Activated CD4-positive, CD25-positive, alpha-beta regulatory T cell treated with anti-CD3 and anti-CD28 coated beads, Interleukin-2, amount 50 U/mL, for 24 hours (primary cell): ENCODE data around the gene RPS8.
"Not testable (repeated sequence)": the region's sequence is repeated elsewhere in the genome, so short reads cannot be mapped to it uniquely, and the experiment has no call there.

ENCODE experiments used
- ATAC-seq, 2 donors: fragments of 150-1000 bp; cut with Tn5 transposase; one replicate each; pipeline ENCODE4 v1.10.0; 2021; ENCODE audit warnings: mild to moderate bottlenecking in 1 of 2, moderate library complexity in 1 of 2

The RPS8 gene

GRCh38 chr1:44783697-44784093, 8.4 kb downstream of the RPS8 start:
- no peak for ATAC-seq

- peak; percentile 34 for ATAC-seq
These were observed 9.0 kb downstream of the RPS8 start for GRCh38 chr1:44784094-44785028.

DNA sequence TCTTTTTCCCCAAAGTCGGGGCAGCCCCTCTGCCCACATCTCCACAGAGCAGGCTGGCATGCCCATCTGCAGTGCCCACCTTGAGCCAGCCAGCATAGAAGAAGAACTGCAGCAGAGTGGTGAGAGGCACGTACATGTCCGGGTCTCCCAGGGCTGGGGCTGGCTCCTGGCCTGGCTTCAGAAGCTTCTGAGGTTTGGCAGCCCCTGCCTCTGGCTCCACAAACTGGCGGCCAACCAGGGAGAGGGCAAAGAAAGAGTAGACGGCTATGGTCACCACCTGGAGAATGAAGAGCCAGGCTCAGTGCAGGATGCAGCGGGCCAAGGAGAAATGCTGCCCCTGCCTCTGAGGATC, 9.7 kb downstream of the RPS8 start:
- ATAC-seq, result no peak

DNA sequence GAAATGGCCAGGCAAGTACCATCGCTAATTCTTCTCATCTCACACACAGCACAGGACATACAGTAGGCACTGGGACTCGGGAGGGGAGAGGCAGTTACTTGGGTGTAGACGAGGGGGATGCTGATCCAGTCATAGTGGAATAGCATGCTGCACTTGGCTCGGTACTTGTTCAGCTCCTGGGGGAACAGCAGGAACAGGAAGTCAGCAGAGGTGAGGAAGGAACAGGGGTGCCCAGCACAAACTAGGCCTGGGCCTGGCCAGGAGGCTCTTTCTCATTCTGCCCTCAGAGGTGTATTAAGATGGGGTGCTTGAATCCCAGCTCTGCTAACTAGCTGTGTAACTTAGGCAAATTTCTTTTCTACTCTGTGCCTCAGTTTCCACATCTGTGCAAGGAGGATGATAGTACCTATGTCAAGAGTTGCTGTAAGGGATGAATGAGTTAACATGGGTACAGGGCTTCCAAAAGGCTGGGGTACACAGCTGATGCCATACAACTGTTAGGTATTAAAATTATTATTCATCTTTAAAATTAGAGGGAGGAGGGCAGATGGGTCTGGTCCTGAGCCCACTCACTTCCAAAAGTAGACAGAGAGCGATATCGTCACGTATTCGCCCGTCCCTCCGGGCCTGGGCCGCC, 10.3 kb downstream of the RPS8 start:
- ATAC-seq, result no peak

GRCh38 chr1:44786138-44786840, 10.9 kb downstream of the RPS8 start:
- ATAC-seq, result peak; percentile 60 to 62

DNA sequence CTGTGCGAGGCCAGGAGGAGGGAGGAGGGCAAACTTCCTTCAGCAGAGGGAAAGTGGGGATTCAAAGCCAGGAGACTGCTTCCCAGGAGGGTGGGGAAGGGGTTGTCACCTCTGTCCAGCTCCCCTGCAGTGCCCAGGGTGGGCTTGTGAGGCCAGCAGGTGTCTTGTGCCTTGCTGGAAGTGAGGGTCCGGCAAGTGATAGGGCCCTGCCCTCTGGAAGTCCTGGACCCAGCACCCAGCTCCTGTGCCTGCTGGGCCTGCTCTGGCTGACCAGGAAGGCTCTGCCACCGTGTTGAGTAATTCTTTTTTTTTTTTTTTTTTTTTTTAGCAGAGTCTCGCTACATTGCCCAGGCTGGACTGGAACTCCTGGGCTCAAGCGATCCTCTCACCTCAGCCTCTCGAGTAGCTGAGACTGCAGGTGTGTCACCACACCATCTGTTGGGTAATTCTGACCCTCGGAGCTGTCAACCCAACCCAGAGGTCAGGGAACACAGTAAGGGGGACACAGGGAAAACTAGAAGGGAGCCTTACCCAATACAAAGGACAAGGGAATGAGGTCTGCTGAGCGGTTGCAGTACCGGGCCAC, 11.6 kb downstream of the RPS8 start:
- ATAC-seq, result no peak

- no peak for ATAC-seq
These were observed 12.2 kb downstream of the RPS8 start for GRCh38 chr1:44787506-44787905.

GRCh38 chr1:44788120-44788860, 12.9 kb downstream of the RPS8 start, which contains the start of gene BEST4:
Gene BEST4 (minus strand): TSS chr1:44788170. CDS start chr1:44787705, 465 bp downstream.
- no peak for ATAC-seq

DNA sequence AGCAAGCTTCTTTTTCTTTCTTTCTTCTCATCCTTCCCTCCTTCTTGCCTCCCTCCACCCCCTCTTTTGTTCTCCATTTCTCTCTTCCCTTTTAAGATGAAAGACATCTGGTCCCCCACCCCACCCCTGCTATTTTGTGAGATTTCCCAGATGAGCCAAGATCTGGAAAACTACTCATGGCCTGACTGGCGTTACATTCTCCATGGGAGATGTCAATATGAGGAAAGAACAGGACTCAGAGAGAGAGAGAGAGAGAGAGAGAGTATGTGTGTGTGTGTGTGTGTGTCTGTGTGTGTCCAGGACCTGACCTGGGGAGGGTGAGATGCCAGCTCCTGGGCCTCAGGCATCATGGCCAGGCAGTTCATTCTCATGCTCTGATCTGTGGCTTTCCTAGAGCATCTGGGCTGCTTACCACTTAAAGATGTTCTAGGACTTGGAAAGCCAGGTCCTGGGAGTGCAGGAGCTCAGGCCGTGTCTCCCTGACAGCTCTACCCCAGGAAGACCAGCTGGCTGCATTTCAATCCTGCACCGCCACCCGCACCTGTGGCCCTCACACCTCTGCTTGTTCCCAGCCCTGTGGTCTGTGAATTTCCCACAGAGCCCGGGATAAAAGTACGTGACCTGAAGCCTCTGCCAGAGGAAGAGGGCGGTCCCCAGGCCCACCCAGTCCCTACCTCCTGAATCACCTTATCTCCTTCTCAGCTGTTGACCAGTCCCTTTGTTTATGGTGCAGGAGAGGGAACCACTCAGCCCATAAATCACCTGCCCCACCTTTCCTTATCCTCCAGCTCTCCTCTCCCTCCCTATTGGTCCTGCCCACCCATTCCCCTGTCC, 15.8 kb downstream of the RPS8 start:
- ATAC-seq, result no peak

- ATAC-seq, result no peak
These were observed 17.6 kb downstream of the RPS8 start for GRCh38 chr1:44792736-44793502.

GRCh38 chr1:44797886-44798285, 22.5 kb downstream of the RPS8 start:
- ATAC-seq, result not testable (repeated sequence)

DNA sequence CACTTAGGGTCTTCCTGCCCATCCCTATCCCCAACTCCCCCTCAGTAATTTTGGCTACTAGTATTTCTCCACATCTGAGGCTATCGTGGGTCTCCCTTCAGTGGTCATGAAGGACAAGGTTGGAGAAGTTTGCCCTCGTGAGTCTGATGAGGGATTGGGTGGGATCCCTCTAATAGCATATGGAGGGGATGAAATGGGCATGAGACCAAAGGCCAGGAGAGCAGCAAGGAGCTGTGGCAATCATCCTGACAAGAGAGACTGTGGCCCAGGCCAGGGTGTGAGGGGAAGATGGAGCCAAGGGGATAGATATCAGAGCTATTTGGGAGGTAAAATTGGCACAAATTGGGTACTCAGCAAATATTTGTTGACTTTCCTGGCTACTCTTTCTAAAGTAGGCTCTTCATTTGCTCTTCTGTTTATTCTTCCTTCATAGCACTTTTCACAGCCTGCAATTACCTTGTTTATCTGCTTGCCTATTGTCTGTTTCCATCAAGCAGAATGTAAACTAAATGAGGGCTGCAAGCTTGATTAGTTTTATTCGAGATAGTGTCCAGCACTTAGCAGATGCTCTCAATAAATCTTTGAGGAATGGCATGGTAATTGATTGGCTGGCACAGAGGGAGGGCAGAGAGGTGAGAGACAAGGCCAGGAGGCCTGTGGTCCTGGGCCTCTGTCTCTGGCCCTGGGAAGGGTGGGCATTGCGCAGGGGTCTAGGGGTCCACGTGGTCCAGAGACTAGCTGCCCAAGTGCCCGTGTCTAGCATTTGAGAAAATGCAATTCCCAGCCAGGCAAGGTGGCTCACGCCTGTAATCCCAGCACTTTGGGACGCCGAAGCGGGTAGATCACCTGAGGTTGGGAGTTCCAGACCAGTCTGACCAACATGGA, 23.4 kb downstream of the RPS8 start:
- ATAC-seq, result no peak

- peak; percentile 78 to 83 for ATAC-seq
These were observed 24.6 kb downstream of the RPS8 start, which contains the start of gene PLK3 for GRCh38 chr1:44799770-44800584. Gene PLK3 (plus strand): TSS chr1:44800377. CDS start chr1:44800464, 87 bp downstream.

GRCh38 chr1:44801491-44802305, 26.4 kb downstream of the RPS8 start:
- peak; percentile 7 to 27 for ATAC-seq

DNA sequence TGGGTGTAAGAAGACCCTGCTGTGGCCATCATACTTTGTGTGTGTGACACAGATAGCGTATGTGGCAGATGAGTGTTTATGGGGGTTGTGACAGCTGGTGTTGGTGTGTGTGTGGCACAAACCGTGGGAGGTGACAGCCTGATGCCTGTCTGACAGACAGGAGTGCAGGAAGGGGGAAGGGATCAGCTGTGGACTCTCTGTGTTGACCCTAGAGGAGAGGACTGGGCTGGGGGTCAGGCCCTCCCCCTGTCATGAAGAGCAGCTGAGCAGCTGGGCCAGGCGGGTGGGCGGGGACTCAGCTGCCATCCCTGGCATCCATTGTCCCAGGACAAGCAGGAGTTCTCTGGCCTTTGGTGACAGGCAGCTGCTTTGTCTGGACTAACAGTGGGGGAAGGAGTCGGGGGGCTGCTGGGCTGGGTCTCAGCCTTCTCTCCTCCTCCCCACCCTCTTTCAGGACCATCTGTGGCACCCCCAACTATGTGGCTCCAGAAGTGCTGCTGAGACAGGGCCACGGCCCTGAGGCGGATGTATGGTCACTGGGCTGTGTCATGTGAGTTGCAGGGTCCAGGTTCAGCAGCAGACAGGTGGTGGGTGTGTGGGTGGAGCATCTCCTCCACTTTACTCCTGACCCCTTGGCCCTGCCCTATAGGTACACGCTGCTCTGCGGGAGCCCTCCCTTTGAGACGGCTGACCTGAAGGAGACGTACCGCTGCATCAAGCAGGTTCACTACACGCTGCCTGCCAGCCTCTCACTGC, 27.1 kb downstream of the RPS8 start:
- ATAC-seq, result no peak

DNA sequence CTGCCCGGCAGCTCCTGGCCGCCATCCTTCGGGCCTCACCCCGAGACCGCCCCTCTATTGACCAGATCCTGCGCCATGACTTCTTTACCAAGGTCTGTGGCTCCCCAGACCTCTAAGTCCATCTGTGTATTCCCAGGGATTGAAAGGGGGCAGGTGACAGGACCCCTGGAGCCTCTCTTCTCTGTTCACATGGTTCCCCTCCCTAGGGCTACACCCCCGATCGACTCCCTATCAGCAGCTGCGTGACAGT, 27.6 kb downstream of the RPS8 start:
- no peak for ATAC-seq
